A549 (cell line): ENCODE data around the gene RAPSN. TPM values are rescaled to one million over a fixed set of nuclear protein-coding genes. Genes with fewer than 3 reads are reported as not detected.

Experiments used
- ATAC-seq, 2 experiments: fragments of 200-7000 bp in 1 of 2; fragments of >200 bp in 1 of 2; cut with Nextera tagmentation in 1 of 2; cut with Tn5 transposase in 1 of 2; 3 replicates each; pipeline versions ENCODE4 v1.8.0 to v1.9.1; 2018 to 2020; ENCODE audit warnings: mild to moderate bottlenecking in 1 of 2, moderate library complexity in 1 of 2
- CTCF ChIA-PET: fragments of 300-600 bp; sonication (Branson Sonifier 250); formaldehyde crosslinking; extraction: SDS; loops from one replicate; lab custom pipeline; 2021; ENCODE audit warnings: antibody characterized with exemption, inconsistent platforms; lab: Yijun Ruan, JAX
- POLR2A ChIA-PET: fragments of 350-600 bp; formaldehyde crosslinking; extraction: SDS; loops from one replicate; lab custom pipeline; 2021; ENCODE audit warnings: antibody characterized with exemption, inconsistent platforms; lab: Yijun Ruan, JAX
- DNase-seq, 2 experiments: peaks; one replicate each; pipeline versions ENCODE4 v3.0.0 to v3.0.0-alpha.2; 2011 to 2016; ENCODE audit warnings: low read depth in 1 of 2, low spot score in 1 of 2
- FAIRE-seq: peaks from 2 replicates; lab custom pipeline; 2011; peaks lifted over from hg19 to GRCh38; lab: Jason Lieb, UNC
- H3K27ac ChIP-seq, 2 experiments: fragments of >200 bp; sonication (Bioruptor Twin); formaldehyde crosslinking; 3 replicates each; pipeline ENCODE4 v1.5.1; 2016 to 2017
- H3K4me1 ChIP-seq: fragments of >200 bp; sonication (Bioruptor Twin); formaldehyde crosslinking; 3 replicates; pipeline ENCODE4 v1.6.1; 2016
- H3K4me2 ChIP-seq: fragments of >200 bp; sonication (Bioruptor Twin); formaldehyde crosslinking; 3 replicates; pipeline ENCODE4 v1.6.1; 2016
- H3K4me3 ChIP-seq: fragments of >200 bp; sonication (Bioruptor Twin); formaldehyde crosslinking; 3 replicates; pipeline ENCODE4 v1.5.1; 2016
- H3K9me3 ChIP-seq: fragments of >200 bp; sonication (Bioruptor Twin); formaldehyde crosslinking; 3 replicates; pipeline ENCODE4 v1.6.1; 2016
- CBX2 ChIP-seq: fragments of 200-600 bp; sonication (generic); IDR thresholded peaks from 2 replicates; pipeline ENCODE4 v1.6.1; 2016; ENCODE audit warnings: low read depth, mild to moderate bottlenecking, borderline replicate concordance
- CHD4 ChIP-seq: fragments of 200-600 bp; sonication (generic); IDR thresholded peaks from 2 replicates; pipeline ENCODE4 v1.6.1; 2016; ENCODE audit warnings: antibody characterized with exemption, mild to moderate bottlenecking, borderline replicate concordance
- FOSL2 ChIP-seq, 2 experiments: fragments of 450-650 bp in 1 of 2; fragments of >200 bp in 1 of 2; sonication (Bioruptor Twin) in 1 of 2; formaldehyde crosslinking; IDR thresholded peaks; 2 replicates each; pipeline versions ENCODE4 v1.5.0 to v1.6.1; 2016 to 2020; ENCODE audit warnings: mild to moderate bottlenecking in 1 of 2, moderate library complexity in 1 of 2
- GATA3 ChIP-seq: IDR thresholded peaks from 2 replicates; pipeline ENCODE4 v1.6.1; 2012; ENCODE audit warnings: borderline replicate concordance
- JUN ChIP-seq, 2 experiments: fragments of >200 bp; sonication (Bioruptor Twin); formaldehyde crosslinking; IDR thresholded peaks; 2 replicates in 1 of 2; 3 replicates in 1 of 2; pipeline ENCODE4 v1.6.1; 2016 to 2017
- KDM1A ChIP-seq: fragments of 200-600 bp; sonication (generic); IDR thresholded peaks from 2 replicates; pipeline ENCODE4 v1.6.1; 2016; ENCODE audit warnings: low read depth, mild to moderate bottlenecking
- MAZ ChIP-seq: fragments of 150-350 bp; IDR thresholded peaks from 2 replicates; pipeline ENCODE4 v1.6.1; 2014; ENCODE audit warnings: antibody characterized with exemption, low read depth, low read length, borderline replicate concordance
- MYC ChIP-seq: IDR thresholded peaks from 2 replicates; pipeline ENCODE4 v1.6.1; 2012; ENCODE audit warnings: mild to moderate bottlenecking, inconsistent platforms, low read length, improper control_type of control experiment, borderline replicate concordance
- NFE2L2 ChIP-seq: fragments of 150-350 bp; conservative IDR thresholded peaks from 2 replicates; pipeline ENCODE4 v1.6.1; 2014; ENCODE audit warnings: low read length
- RARB ChIP-seq: fragments of 250-450 bp; sonication (Bioruptor Pico); IDR thresholded peaks from 2 replicates; pipeline ENCODE4 v1.8.0; 2021; ENCODE audit warnings: mild to moderate bottlenecking, moderate library complexity
- TFCP2L1 ChIP-seq: fragments of 250-450 bp; sonication (Bioruptor Pico); IDR thresholded peaks from 2 replicates; pipeline ENCODE4 v1.5.0; 2021; ENCODE audit warnings: mild to moderate bottlenecking
- TP53 ChIP-seq: fragments of 250-450 bp; sonication (Bioruptor Pico); IDR thresholded peaks from 2 replicates; pipeline ENCODE4 v1.5.0; 2021; ENCODE audit warnings: mild to moderate bottlenecking, moderate library complexity
- ZC3H11A ChIP-seq: fragments of 450-650 bp; IDR thresholded peaks from 2 replicates; pipeline ENCODE4 v1.6.1; 2014; ENCODE audit warnings: antibody characterized with exemption, mild to moderate bottlenecking
- ZFP36 ChIP-seq: fragments of 450-650 bp; IDR thresholded peaks from 2 replicates; pipeline ENCODE4 v1.6.1; 2014; ENCODE audit warnings: borderline replicate concordance; ENCODE audit not compliant: partially characterized antibody
- ZSCAN20 ChIP-seq: fragments of 250-450 bp; sonication (Bioruptor Pico); IDR thresholded peaks from 2 replicates; pipeline ENCODE4 v1.8.0; 2022; ENCODE audit warnings: mild to moderate bottlenecking, moderate library complexity
- whole genome bisulfite sequencing: methylation state at CpG from one replicate; pipeline ENCODE4 v1.1.6; 2017; ENCODE audit errors: missing lambda C conversion rate; 5-methylcytosine and 5-hydroxymethylcytosine counted together
- polyA plus RNA-seq, 4 experiments: library from polyadenylated mRNA; depleted of rRNA in 3 of 4; stranded (reverse); fragments of >200 nt; fragmentation: RNase III in 1 of 4; extraction: RNeasy Plus Mini Kit Qiagen cat#74134 plus additional on column Dnase treatment in 1 of 4; gene quantifications; 2 replicates in 3 of 4; 3 replicates in 1 of 4; pipeline ENCODE4 v1.2.3, GENCODE V29; 2011 to 2017
- TF ChIP-seq, protein P1 (sequence below): fragments of 200-600 bp; sonication (generic); IDR thresholded peaks from 2 replicates; pipeline ENCODE4 v1.6.1; 2016; ENCODE audit warnings: antibody characterized with exemption, mild to moderate bottlenecking, moderate library complexity
- TF ChIP-seq, protein P2 (sequence below): IDR thresholded peaks from 2 replicates; pipeline ENCODE4 v1.6.1; 2012
- TF ChIP-seq, protein P3 (sequence below): fragments of >200 bp; sonication (Bioruptor Twin); formaldehyde crosslinking; IDR thresholded peaks from 3 replicates; pipeline ENCODE4 v1.6.1; 2016

Gene RAPSN
- polyA plus RNA-seq, 2 of the 4 experiments (the other 2 are of a cell fraction), result 0.12 to 0.17 TPM

DNA sequence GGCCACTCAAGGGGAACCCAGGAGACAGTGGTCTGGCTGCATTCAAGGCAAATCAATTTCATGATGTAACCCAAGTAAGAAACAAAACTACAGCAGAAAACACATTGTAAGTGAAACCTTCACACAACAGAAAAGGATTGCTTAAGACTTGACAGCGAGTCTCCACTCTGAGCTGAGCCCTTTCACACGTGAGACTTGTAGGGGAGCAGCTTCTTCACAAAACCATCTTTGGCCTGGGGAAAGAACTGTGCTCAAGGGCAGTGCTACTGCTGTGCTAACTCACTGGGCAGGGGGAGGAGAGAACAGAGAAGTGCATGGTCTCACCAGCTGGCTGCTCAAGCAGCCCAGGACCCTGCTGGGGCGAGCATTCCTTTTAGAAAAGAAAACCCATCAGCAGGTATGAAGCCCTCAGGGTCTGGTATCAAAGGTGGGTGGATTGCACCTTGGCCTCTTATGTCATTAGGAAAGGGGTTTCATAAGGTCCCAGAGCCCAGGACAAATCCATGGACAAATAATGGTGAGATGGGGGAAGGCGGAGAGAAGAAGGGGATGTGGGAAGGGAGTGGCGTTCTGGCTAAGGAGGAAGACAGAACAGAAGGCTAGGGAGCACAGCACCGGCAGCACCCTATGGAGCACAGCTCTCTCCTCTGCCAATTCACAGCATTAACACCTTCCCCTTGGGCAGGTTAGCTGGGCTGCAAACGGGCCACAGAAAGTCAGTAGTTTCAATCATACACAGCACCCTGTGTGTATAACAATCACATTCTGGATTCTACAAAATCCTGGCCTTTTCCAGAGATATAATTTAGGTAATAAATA lies 20.6 kb upstream of the RAPSN start (continued):
- TF ChIP-seq, protein P1, sequence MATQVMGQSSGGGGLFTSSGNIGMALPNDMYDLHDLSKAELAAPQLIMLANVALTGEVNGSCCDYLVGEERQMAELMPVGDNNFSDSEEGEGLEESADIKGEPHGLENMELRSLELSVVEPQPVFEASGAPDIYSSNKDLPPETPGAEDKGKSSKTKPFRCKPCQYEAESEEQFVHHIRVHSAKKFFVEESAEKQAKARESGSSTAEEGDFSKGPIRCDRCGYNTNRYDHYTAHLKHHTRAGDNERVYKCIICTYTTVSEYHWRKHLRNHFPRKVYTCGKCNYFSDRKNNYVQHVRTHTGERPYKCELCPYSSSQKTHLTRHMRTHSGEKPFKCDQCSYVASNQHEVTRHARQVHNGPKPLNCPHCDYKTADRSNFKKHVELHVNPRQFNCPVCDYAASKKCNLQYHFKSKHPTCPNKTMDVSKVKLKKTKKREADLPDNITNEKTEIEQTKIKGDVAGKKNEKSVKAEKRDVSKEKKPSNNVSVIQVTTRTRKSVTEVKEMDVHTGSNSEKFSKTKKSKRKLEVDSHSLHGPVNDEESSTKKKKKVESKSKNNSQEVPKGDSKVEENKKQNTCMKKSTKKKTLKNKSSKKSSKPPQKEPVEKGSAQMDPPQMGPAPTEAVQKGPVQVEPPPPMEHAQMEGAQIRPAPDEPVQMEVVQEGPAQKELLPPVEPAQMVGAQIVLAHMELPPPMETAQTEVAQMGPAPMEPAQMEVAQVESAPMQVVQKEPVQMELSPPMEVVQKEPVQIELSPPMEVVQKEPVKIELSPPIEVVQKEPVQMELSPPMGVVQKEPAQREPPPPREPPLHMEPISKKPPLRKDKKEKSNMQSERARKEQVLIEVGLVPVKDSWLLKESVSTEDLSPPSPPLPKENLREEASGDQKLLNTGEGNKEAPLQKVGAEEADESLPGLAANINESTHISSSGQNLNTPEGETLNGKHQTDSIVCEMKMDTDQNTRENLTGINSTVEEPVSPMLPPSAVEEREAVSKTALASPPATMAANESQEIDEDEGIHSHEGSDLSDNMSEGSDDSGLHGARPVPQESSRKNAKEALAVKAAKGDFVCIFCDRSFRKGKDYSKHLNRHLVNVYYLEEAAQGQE, result no peak
- TF ChIP-seq CHD4, result no peak
- no peak for TF ChIP-seq JUN (IDR thresholded peaks at IDR 0.05)
- TF ChIP-seq RARB, result no peak
- TF ChIP-seq, protein P2, sequence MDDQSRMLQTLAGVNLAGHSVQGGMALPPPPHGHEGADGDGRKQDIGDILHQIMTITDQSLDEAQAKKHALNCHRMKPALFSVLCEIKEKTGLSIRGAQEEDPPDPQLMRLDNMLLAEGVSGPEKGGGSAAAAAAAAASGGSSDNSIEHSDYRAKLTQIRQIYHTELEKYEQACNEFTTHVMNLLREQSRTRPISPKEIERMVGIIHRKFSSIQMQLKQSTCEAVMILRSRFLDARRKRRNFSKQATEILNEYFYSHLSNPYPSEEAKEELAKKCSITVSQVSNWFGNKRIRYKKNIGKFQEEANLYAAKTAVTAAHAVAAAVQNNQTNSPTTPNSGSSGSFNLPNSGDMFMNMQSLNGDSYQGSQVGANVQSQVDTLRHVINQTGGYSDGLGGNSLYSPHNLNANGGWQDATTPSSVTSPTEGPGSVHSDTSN, result no peak
- TF ChIP-seq NFE2L2, result no peak

DNA sequence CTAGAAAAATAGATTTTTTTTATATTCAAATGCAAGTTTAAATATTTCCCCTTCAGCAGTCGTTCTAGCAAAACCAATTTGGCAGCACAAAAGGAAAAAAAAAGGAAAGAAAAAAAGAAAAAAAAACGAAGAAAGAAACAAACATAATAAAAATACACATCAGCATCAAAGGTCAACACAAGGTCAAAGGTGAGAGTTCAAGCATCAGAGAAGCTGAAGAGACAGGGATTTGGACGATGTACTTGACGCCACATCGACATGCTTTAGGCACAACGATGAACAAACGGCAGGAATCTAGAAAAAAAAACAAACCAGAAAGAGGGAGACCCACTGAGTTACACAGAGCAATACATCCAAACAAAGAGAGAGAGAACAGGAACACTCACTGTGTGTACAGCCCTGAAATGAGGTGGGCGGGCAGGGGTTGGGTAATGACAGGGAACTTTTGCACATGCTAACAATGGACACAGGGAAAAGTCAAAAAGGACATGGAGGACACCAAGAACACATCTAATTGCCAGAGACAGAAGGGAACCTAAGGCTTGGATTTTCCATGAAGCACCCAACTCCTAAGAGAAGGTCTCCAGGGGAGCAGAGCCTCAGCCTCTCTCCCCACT lies 19.8 kb upstream of the RAPSN start:
- peak in 1 of 2 experiments; percentile 16; a peak in 2 of 6 replicates for ATAC-seq
- CTCF ChIA-PET, result interaction anchor here (0.5 kb wide), 1 partner anchor 12 kb away, joined by 4 read pairs; no protein-coding TSS in a partner anchor
- DNase-seq, result no peak
- no peak overlapping the region for H3K4me3 ChIP-seq
- no peak overlapping the region for H3K27ac ChIP-seq
- H3K4me1 ChIP-seq, result peaks cover 12% of the 10 kb centered on the region
- H3K9me3 ChIP-seq, result no peaks in the 10 kb centered on the region
- no peak for FAIRE-seq
- 78% methylated on average over 8 of the region's 8 CpGs for WGBS
- no peak overlapping the region for H3K4me2 ChIP-seq
- POLR2A ChIA-PET, result no interaction called here
- TF ChIP-seq MYC (no peak), CBX2 (no peak), TFCP2L1 (CRISPR knock-in tag) (no peak), NFE2L2 (no peak), ZC3H11A (no peak), MAZ (no peak), KDM1A (no peak), TP53 (no peak), FOSL2 (IDR thresholded peaks at IDR 0.05) (no peak), FOSL2 (CRISPR knock-in tag; IDR thresholded peaks at IDR 0.05) (no peak), GATA3 (no peak), ZFP36 (no peak), CHD4 (no peak), ZSCAN20 (CRISPR knock-in tag) (no peak)
- TF ChIP-seq, protein P2, result no peak
- TF ChIP-seq, protein P1, result no peak
- TF ChIP-seq, protein P3, sequence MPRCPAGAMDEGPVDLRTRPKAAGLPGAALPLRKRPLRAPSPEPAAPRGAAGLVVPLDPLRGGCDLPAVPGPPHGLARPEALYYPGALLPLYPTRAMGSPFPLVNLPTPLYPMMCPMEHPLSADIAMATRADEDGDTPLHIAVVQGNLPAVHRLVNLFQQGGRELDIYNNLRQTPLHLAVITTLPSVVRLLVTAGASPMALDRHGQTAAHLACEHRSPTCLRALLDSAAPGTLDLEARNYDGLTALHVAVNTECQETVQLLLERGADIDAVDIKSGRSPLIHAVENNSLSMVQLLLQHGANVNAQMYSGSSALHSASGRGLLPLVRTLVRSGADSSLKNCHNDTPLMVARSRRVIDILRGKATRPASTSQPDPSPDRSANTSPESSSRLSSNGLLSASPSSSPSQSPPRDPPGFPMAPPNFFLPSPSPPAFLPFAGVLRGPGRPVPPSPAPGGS, result no peak
